Esophagus muscularis mucosa (tissue), 4 donors: ENCODE measurements around the gene ZFP90. TPM values are rescaled to one million over a fixed set of nuclear protein-coding genes. Genes with fewer than 3 reads are reported as not detected.

ENCODE experiments used
- DNase-seq: peaks from one replicate; pipeline ENCODE4 v3.0.0-alpha.2; 2017; ENCODE audit errors: extremely low spot score
- H3K27ac ChIP-seq, 4 donors: fragments of 200-600 bp; sonication (generic); replicated peaks in 1 of 4; 1 replicate in 3 of 4; 2 replicates in 1 of 4; pipeline ENCODE4 v1.5.1; 2016 to 2019; ENCODE audit warnings: mild to moderate bottlenecking in 1 of 4
- H3K27me3 ChIP-seq, 4 donors: fragments of 200-600 bp; sonication (generic); one replicate each; pipeline versions ENCODE4 v1.5.1 to v1.6.0; 2016 to 2019
- H3K36me3 ChIP-seq, 4 donors: fragments of 200-600 bp; sonication (generic); one replicate each; pipeline ENCODE4 v1.5.1; 2016 to 2019
- H3K4me1 ChIP-seq, 4 donors: fragments of 200-600 bp; sonication (generic); one replicate each; pipeline ENCODE4 v1.5.1; 2016 to 2019
- H3K4me3 ChIP-seq, 4 donors: fragments of 200-600 bp; sonication (generic); 1 replicate in 2 of 4; 2 replicates in 2 of 4; pipeline ENCODE4 v1.5.1; 2016 to 2019; ENCODE audit warnings: mild to moderate bottlenecking in 4 of 4, moderate library complexity in 1 of 4
- H3K9me3 ChIP-seq, 4 donors: fragments of 200-600 bp; sonication (generic); 1 replicate in 3 of 4; 2 replicates in 1 of 4; pipeline ENCODE4 v1.5.1; 2016 to 2019
- EP300 ChIP-seq: sonication (generic); formaldehyde crosslinking; IDR thresholded peaks from one replicate; pipeline ENCODE4 v1.6.1; 2017; ENCODE audit warnings: antibody characterized with exemption
- POLR2A ChIP-seq: fragments of 450-650 bp; IDR thresholded peaks from one replicate; pipeline ENCODE4 v1.6.1; 2017; ENCODE audit warnings: antibody characterized with exemption, moderate library complexity, mild to moderate bottlenecking, low read depth
- POLR2AphosphoS5 ChIP-seq, 2 donors: sonication (generic); formaldehyde crosslinking; IDR thresholded peaks; one replicate each; pipeline ENCODE4 v1.6.1; 2017; ENCODE audit warnings: antibody characterized with exemption in 2 of 2
- WGBS: methylation state at CpG from one replicate; pipeline ENCODE4 v1.1.5; 2018; 5-methylcytosine and 5-hydroxymethylcytosine counted together
- intact Hi-C: fragments of 100-400 bp; cut with DNase I; formaldehyde crosslinking; loops from one replicate; pipeline ENCODE4 v1.15.1; 2023
- total RNA-seq, 4 donors: library from RNA; depleted of rRNA; stranded (reverse); fragments of >200 nt; gene quantifications; one replicate each; pipeline versions ENCODE4 v1.1.0 to v1.2.1, GENCODE V29; 2016
- TF ChIP-seq, protein P1 (sequence below), 3 experiments: fragments of 200-600 bp in 2 of 3; fragments of 450-650 bp in 1 of 3; sonication (generic) in 2 of 3; IDR thresholded peaks; one replicate each; pipeline ENCODE4 v1.5.1; 2017 to 2019; ENCODE audit warnings: antibody characterized with exemption in 3 of 3, mild to moderate bottlenecking in 2 of 3, moderate library complexity in 1 of 3

Gene ZFP90
- total RNA-seq, 4 donors from 2014 or later = 27.8 to 31.0 (median 29.5) TPM

DNA sequence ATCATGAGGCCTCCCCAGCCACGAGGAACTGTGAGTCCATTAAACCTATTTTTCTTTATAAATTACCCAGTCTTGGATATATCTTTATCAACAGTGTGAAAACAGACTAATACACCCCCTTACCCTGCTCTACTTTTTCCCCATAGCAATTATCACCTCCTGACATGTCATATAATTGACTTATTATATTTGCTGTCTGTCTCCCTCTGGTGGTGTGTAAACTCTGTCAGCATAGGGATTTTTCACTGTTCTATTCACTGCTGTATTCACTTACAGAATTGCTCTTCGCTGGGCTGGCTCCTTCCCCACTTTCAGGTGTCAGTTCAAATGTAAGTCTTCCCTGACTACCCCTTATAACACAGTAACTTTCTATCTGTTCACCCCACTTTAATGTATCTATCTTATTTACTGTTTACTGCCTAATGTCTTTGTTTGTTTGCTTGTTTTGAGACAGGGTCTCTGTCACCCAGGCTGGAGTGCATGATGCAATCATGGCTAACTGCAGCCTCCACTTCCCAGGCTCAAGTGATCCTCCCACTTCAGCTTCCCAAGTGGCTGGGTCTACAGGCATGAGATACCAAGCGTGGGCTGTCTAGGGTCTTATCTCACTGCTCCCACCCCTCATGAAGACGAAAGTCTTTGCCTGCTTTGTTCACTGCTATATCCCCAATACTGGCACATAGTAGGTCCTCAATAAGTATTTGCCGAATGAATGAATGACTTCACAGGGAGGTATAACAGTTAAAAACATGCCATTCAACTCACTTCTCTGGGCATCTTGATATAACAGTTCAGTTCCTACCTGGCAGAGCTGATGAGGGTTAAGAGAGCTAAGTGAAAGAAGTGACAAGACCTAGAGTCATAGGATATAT lies 53.6 kb downstream of the ZFP90 start:
- H3K4me1 ChIP-seq = no peaks in the 10 kb centered on the region
- no peaks in the 10 kb centered on the region for H3K9me3 ChIP-seq
- H3K27ac ChIP-seq = no peak overlapping the region
- intact Hi-C loops = no loop called here
- peaks cover 0 to 5% (median 0%) of the 10 kb centered on the region in 4 donors for H3K27me3 ChIP-seq
- no peak for TF ChIP-seq EP300
- TF ChIP-seq, protein P1, sequence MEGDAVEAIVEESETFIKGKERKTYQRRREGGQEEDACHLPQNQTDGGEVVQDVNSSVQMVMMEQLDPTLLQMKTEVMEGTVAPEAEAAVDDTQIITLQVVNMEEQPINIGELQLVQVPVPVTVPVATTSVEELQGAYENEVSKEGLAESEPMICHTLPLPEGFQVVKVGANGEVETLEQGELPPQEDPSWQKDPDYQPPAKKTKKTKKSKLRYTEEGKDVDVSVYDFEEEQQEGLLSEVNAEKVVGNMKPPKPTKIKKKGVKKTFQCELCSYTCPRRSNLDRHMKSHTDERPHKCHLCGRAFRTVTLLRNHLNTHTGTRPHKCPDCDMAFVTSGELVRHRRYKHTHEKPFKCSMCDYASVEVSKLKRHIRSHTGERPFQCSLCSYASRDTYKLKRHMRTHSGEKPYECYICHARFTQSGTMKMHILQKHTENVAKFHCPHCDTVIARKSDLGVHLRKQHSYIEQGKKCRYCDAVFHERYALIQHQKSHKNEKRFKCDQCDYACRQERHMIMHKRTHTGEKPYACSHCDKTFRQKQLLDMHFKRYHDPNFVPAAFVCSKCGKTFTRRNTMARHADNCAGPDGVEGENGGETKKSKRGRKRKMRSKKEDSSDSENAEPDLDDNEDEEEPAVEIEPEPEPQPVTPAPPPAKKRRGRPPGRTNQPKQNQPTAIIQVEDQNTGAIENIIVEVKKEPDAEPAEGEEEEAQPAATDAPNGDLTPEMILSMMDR (IDR thresholded peaks at IDR 0.05) = peak in 1 of 3 experiments; percentile 10
- TF ChIP-seq POLR2A = no peak
- TF ChIP-seq POLR2AphosphoS5 (IDR thresholded peaks at IDR 0.05) = no peak
- WGBS = 96% methylated on average over 5 of the region's 5 CpGs
- no peak overlapping the region for H3K4me3 ChIP-seq
- no peak for DNase-seq
- no peaks in the 10 kb centered on the region for H3K36me3 ChIP-seq

GRCh38 chr16:68596266-68596665 lies 57.2 kb downstream of the ZFP90 start:
- DNase-seq = no peak
- TF ChIP-seq EP300 (no peak), POLR2AphosphoS5 (IDR thresholded peaks at IDR 0.05) (no peak), POLR2A (no peak)
- TF ChIP-seq, protein P1 (IDR thresholded peaks at IDR 0.05) = no peak
- Histone ChIP-seq H3K36me3 (no peaks in the 10 kb centered on the region), H3K27ac (no peak overlapping the region), H3K27me3 (no peaks in the 10 kb centered on the region), H3K4me1 (no peaks in the 10 kb centered on the region), H3K9me3 (no peaks in the 10 kb centered on the region), H3K4me3 (no peak overlapping the region)
- 95% methylated on average over 6 of the region's 6 CpGs for WGBS
- intact Hi-C loops = no loop called here

- H3K4me1 ChIP-seq = no peaks in the 10 kb centered on the region
- no peak overlapping the region for H3K4me3 ChIP-seq
- no peaks in the 10 kb centered on the region for H3K9me3 ChIP-seq
- no peak for DNase-seq
- H3K27ac ChIP-seq = no peak overlapping the region
- TF ChIP-seq, protein P1 (IDR thresholded peaks at IDR 0.05) = no peak
- TF ChIP-seq EP300 (no peak), POLR2A (no peak)
- H3K36me3 ChIP-seq = no peaks in the 10 kb centered on the region
- no peaks in the 10 kb centered on the region for H3K27me3 ChIP-seq
- WGBS = 100% methylated on average over 1 of the region's 1 CpG
- intact Hi-C loops = no loop called here
Observed at GRCh38 chr16:68599586-68599985, 60.5 kb downstream of the ZFP90 start.

GRCh38 chr16:68605746-68606145 lies 66.7 kb downstream of the ZFP90 start:
- Histone ChIP-seq H3K27ac (no peak overlapping the region), H3K9me3 (no peaks in the 10 kb centered on the region), H3K36me3 (no peaks in the 10 kb centered on the region), H3K4me1 (no peaks in the 10 kb centered on the region), H3K27me3 (no peaks in the 10 kb centered on the region), H3K4me3 (no peak overlapping the region)
- intact Hi-C loops = no loop called here
- WGBS = 79% methylated on average over 3 of the region's 5 CpGs
- TF ChIP-seq, protein P1 (IDR thresholded peaks at IDR 0.05) = no peak
- TF ChIP-seq EP300 (no peak), POLR2AphosphoS5 (IDR thresholded peaks at IDR 0.05) (no peak), POLR2A (no peak)
- DNase-seq = no peak
